Upper lobe of left lung (tissue), 6 donors: ENCODE data around the gene ARGFX. TPM values are rescaled to one million over a fixed set of nuclear protein-coding genes. Genes with fewer than 3 reads are reported as not detected.
A peak's percentile ranks its signal among the peaks of the same experiment; 100 is the strongest.

Experiments used
- ATAC-seq, 2 donors: fragments of 200-7000 bp; cut with Tn5 transposase; one replicate each; pipeline ENCODE4 v1.9.1; 2022; ENCODE audit warnings: mild to moderate bottlenecking in 2 of 2, moderate library complexity in 2 of 2; ENCODE audit not compliant: low FRiP score in 2 of 2
- DNase-seq, 2 donors: peaks; one replicate each; pipeline ENCODE4 v3.0.0-alpha.2; 2019 to 2020
- H3K27ac ChIP-seq, 4 donors: fragments of 200-600 bp; sonication (generic); one replicate each; pipeline ENCODE4 v1.5.1; 2016 to 2019
- H3K27me3 ChIP-seq, 4 donors: fragments of 200-600 bp; sonication (generic); one replicate each; pipeline ENCODE4 v1.5.1; 2017 to 2019
- H3K36me3 ChIP-seq, 4 donors: fragments of 200-600 bp; sonication (generic); one replicate each; pipeline ENCODE4 v1.5.1; 2016 to 2019
- H3K4me1 ChIP-seq, 4 donors: fragments of 200-600 bp; sonication (generic); one replicate each; pipeline ENCODE4 v1.5.1; 2018 to 2019
- H3K4me3 ChIP-seq, 4 donors: fragments of 200-600 bp; sonication (generic); one replicate each; pipeline ENCODE4 v1.5.1; 2017 to 2019; ENCODE audit warnings: mild to moderate bottlenecking in 2 of 4, moderate library complexity in 1 of 4
- H3K9me3 ChIP-seq, 4 donors: fragments of 200-600 bp; sonication (generic); one replicate each; pipeline ENCODE4 v1.5.1; 2018 to 2019
- CTCF ChIP-seq, 6 experiments: fragments of 450-650 bp in 4 of 6; fragments of 200-600 bp in 2 of 6; sonication (generic) in 2 of 6; IDR thresholded peaks; one replicate each; pipeline ENCODE4 v1.5.1; 2016 to 2019; ENCODE audit warnings: antibody characterized with exemption in 6 of 6
- EP300 ChIP-seq, 4 donors: sonication (generic); formaldehyde crosslinking; IDR thresholded peaks; one replicate each; pipeline ENCODE4 v1.5.1; 2017; ENCODE audit warnings: antibody characterized with exemption in 4 of 4, control low read depth in 2 of 4
- POLR2A ChIP-seq, 4 donors: fragments of 450-650 bp; IDR thresholded peaks; one replicate each; pipeline ENCODE4 v1.5.1; 2016 to 2017; ENCODE audit warnings: antibody characterized with exemption in 4 of 4, mild to moderate bottlenecking in 2 of 4
- POLR2AphosphoS5 ChIP-seq, 2 donors: sonication (generic); formaldehyde crosslinking; IDR thresholded peaks; one replicate each; pipeline ENCODE4 v1.5.1; 2017; ENCODE audit warnings: antibody characterized with exemption in 2 of 2
- WGBS, 2 donors: methylation state at CpG; one replicate each; pipeline ENCODE4 v1.1.5; 2017 to 2018; 5-methylcytosine and 5-hydroxymethylcytosine counted together
- total RNA-seq, 6 donors: library from RNA; depleted of rRNA in 4 of 6; stranded (reverse); fragments of >200 nt in 4 of 6; gene quantifications; one replicate each; pipeline versions ENCODE4 v1.1.0 to v1.2.1, GENCODE V29; 2016 to 2021
- donor health status: DM: no; HTN: no; CAD: no; lungs with moderate emphysema.
- donor health status: DM: no; HTN: yes; CAD: no; lungs with severe emphysema.

The ARGFX gene
- not detected for total RNA-seq

- Histone ChIP-seq H3K9me3 (no peaks in the 10 kb centered on the region), H3K4me1 (no peaks in the 10 kb centered on the region), H3K27ac (no peak within 1 kb of the TSS), H3K4me3 (no peak within 1 kb of the TSS), H3K36me3 (no peaks in the 10 kb centered on the region), H3K27me3 (no peaks in the 10 kb centered on the region)
- WGBS, 2 donors = 92 to 95% methylated on average over 5 of the region's 5 CpGs
- DNase-seq (no peak), ATAC-seq (no peak)
- no peak for TF ChIP-seq EP300 (IDR thresholded peaks at IDR 0.05)
- TF ChIP-seq POLR2AphosphoS5 (IDR thresholded peaks at IDR 0.05) = no peak
- no peak for TF ChIP-seq POLR2A (IDR thresholded peaks at IDR 0.05)
These were observed at the start of gene ARGFX for GRCh38 chr3:121567649-121568048. TSS of gene ARGFX (plus strand) at chr3:121567949. CDS start at chr3:121570714, 2,765 bp downstream.

GRCh38 chr3:121517953-121518655 is 49.6 kb upstream of the ARGFX start:
- Histone ChIP-seq H3K4me3 (no peak overlapping the region), H3K36me3 (no peaks in the 10 kb centered on the region), H3K9me3 (peaks cover 0 to 7% (median 0%) of the 10 kb centered on the region in 4 donors), H3K4me1 (no peaks in the 10 kb centered on the region), H3K27me3 (no peaks in the 10 kb centered on the region), H3K27ac (no peak overlapping the region)
- 86 to 87% methylated on average over 5 of the region's 5 CpGs for WGBS, 2 donors
- no peak for ATAC-seq
- TF ChIP-seq EP300 (IDR thresholded peaks at IDR 0.05) (no peak), POLR2A (IDR thresholded peaks at IDR 0.05) (no peak), POLR2AphosphoS5 (IDR thresholded peaks at IDR 0.05) (no peak)
- no peak for DNase-seq

GRCh38 chr3:121520510-121520909 is 47.2 kb upstream of the ARGFX start:
- 97% methylated on average over 3 of the region's 3 CpGs for WGBS, 2 donors
- H3K36me3 ChIP-seq = no peaks in the 10 kb centered on the region
- H3K27ac ChIP-seq = no peak overlapping the region
- TF ChIP-seq POLR2A (IDR thresholded peaks at IDR 0.05) (no peak), POLR2AphosphoS5 (IDR thresholded peaks at IDR 0.05) (no peak), CTCF (IDR thresholded peaks at IDR 0.05) (no peak), EP300 (IDR thresholded peaks at IDR 0.05) (no peak)
- no peaks in the 10 kb centered on the region for H3K4me1 ChIP-seq
- ATAC-seq (no peak), DNase-seq (no peak)
- peaks cover 0 to 5% (median 0%) of the 10 kb centered on the region in 4 donors for H3K9me3 ChIP-seq
- no peak overlapping the region for H3K4me3 ChIP-seq
- no peaks in the 10 kb centered on the region for H3K27me3 ChIP-seq

GRCh38 chr3:121529308-121529707 is 38.4 kb upstream of the ARGFX start:
- H3K36me3 ChIP-seq = no peaks in the 10 kb centered on the region
- TF ChIP-seq POLR2AphosphoS5 (IDR thresholded peaks at IDR 0.05) (no peak), CTCF (IDR thresholded peaks at IDR 0.05) (peak in 1 of 6 experiments; percentile 9)
- H3K4me1 ChIP-seq = no peaks in the 10 kb centered on the region
- DNase-seq = no peak
- H3K27me3 ChIP-seq = no peaks in the 10 kb centered on the region
- H3K9me3 ChIP-seq = no peaks in the 10 kb centered on the region
- WGBS, 2 donors = 78 to 84% methylated on average over 3 of the region's 3 CpGs
- ATAC-seq = no peak
- H3K4me3 ChIP-seq = no peak overlapping the region
- no peak overlapping the region for H3K27ac ChIP-seq

GRCh38 chr3:121531269-121531668 is 36.5 kb upstream of the ARGFX start:
- Histone ChIP-seq H3K4me1 (no peaks in the 10 kb centered on the region), H3K4me3 (no peak overlapping the region), H3K36me3 (no peaks in the 10 kb centered on the region), H3K27me3 (no peaks in the 10 kb centered on the region), H3K9me3 (no peaks in the 10 kb centered on the region), H3K27ac (no peak overlapping the region)
- no peak for DNase-seq
- ATAC-seq = no peak
- TF ChIP-seq POLR2AphosphoS5 (IDR thresholded peaks at IDR 0.05) (no peak), CTCF (IDR thresholded peaks at IDR 0.05) (no peak), POLR2A (IDR thresholded peaks at IDR 0.05) (no peak)

GRCh38 chr3:121542924-121543323 is 24.8 kb upstream of the ARGFX start:
- TF ChIP-seq POLR2A (IDR thresholded peaks at IDR 0.05) = no peak
- no peak for TF ChIP-seq POLR2AphosphoS5 (IDR thresholded peaks at IDR 0.05)
- TF ChIP-seq CTCF (IDR thresholded peaks at IDR 0.05) = no peak
- TF ChIP-seq EP300 (IDR thresholded peaks at IDR 0.05) = no peak
- Histone ChIP-seq H3K27ac (no peak overlapping the region), H3K9me3 (no peaks in the 10 kb centered on the region), H3K27me3 (no peaks in the 10 kb centered on the region), H3K4me1 (peaks cover 6 to 11% (median 7%) of the 10 kb centered on the region in 4 donors), H3K36me3 (no peaks in the 10 kb centered on the region), H3K4me3 (no peak overlapping the region)
- ATAC-seq (no peak), DNase-seq (no peak)
